GM12878 (cell line): Measurements from ENCODE around the gene ALOX12. TPM values are rescaled to one million over a fixed set of nuclear protein-coding genes. Genes with fewer than 3 reads are reported as not detected.

Source experiments
- ATAC-seq: fragments of 200-7000 bp; cut with Tn5 transposase; 3 replicates; pipeline ENCODE4 v1.9.1; 2020; ENCODE audit warnings: mild to moderate bottlenecking, moderate library complexity
- BruUV-seq: library from RNA; stranded (reverse); fragments of 400-500 nt; replicated peaks from 2 replicates; lab custom pipeline; 2021; lab: Mats Ljungman, UMichigan
- CTCF ChIA-PET: fragments of 300-600 bp; sonication (Branson Sonifier 250); formaldehyde crosslinking; extraction: SDS; loops from one replicate; lab custom pipeline; 2021; ENCODE audit warnings: inconsistent platforms; lab: Yijun Ruan, JAX
- POLR2A ChIA-PET: fragments of 350-600 bp; formaldehyde crosslinking; extraction: SDS; loops from one replicate; lab custom pipeline; 2021; ENCODE audit warnings: inconsistent platforms; lab: Charles Lee
- RAD21 ChIA-PET: fragments of 300-600 bp; sonication (Branson Sonifier 250); formaldehyde crosslinking; loops from one replicate; lab custom pipeline; 2023; ENCODE audit warnings: antibody characterized with exemption; ENCODE audit not compliant: unreplicated experiment; lab: Charles Lee
- SMC1A ChIA-PET: fragments of 300-600 bp; sonication (Branson Sonifier 250); formaldehyde crosslinking; loops from one replicate; lab custom pipeline; 2023; ENCODE audit not compliant: unreplicated experiment, uncharacterized antibody; lab: Charles Lee
- DNase-seq: peaks from one replicate; pipeline ENCODE4 v3.0.0-alpha.2; 2011; ENCODE audit warnings: low read depth, low spot score
- FAIRE-seq: peaks from 3 replicates; lab custom pipeline; 2011; peaks lifted over from hg19 to GRCh38; lab: Jason Lieb, UNC
- H2AFZ ChIP-seq: 2 replicates; pipeline ENCODE4 v1.6.0; 2011; ENCODE audit warnings: low read depth, low read length, control low read depth; ENCODE audit not compliant: control insufficient read depth
- H3K27ac ChIP-seq: 2 replicates; pipeline ENCODE4 v1.5.1; 2011; ENCODE audit warnings: control low read depth; ENCODE audit not compliant: control insufficient read depth, insufficient read depth
- H3K27me3 ChIP-seq, 2 experiments: replicated peaks in 1 of 2; 2 replicates each; pipeline versions ENCODE4 v1.6.0 to v1.6.1; 2011; ENCODE audit warnings: low read length in 1 of 2; ENCODE audit not compliant: control insufficient read depth in 2 of 2, insufficient read depth in 2 of 2
- H3K36me3 ChIP-seq, 2 experiments: 2 replicates each; pipeline ENCODE4 v1.5.1; 2011; ENCODE audit warnings: low read length in 1 of 2; ENCODE audit not compliant: control insufficient read depth in 2 of 2, insufficient read depth in 2 of 2
- H3K4me1 ChIP-seq: 2 replicates; pipeline ENCODE4 v1.6.1; 2011; ENCODE audit warnings: mild to moderate bottlenecking, low read length, moderate library complexity, mixed read lengths; ENCODE audit not compliant: control insufficient read depth, insufficient read depth
- H3K4me2 ChIP-seq: 2 replicates; pipeline ENCODE4 v1.6.0; 2011; ENCODE audit warnings: control low read depth; ENCODE audit not compliant: control insufficient read depth, insufficient read depth
- H3K4me3 ChIP-seq: fragments of 200-600 bp; sonication (generic); 2 replicates; pipeline ENCODE4 v1.5.1; 2016
- H3K79me2 ChIP-seq: 2 replicates; pipeline ENCODE4 v1.6.0; 2011; ENCODE audit warnings: low read length; ENCODE audit not compliant: control insufficient read depth, insufficient read depth
- H3K9ac ChIP-seq: 2 replicates; pipeline ENCODE4 v1.8.0; 2011; ENCODE audit warnings: low read length, control low read depth, mixed read lengths; ENCODE audit not compliant: control insufficient read depth, insufficient read depth
- H3K9me3 ChIP-seq: replicated peaks from 3 replicates; pipeline ENCODE4 v1.5.1; 2011; ENCODE audit warnings: mild to moderate bottlenecking, low read length; ENCODE audit not compliant: control insufficient read depth, insufficient read depth
- H4K20me1 ChIP-seq: 2 replicates; pipeline ENCODE4 v1.6.0; 2011; ENCODE audit not compliant: control insufficient read depth, insufficient read depth
- BHLHE40 ChIP-seq, 2 experiments: fragments of 450-650 bp in 1 of 2; IDR thresholded peaks; 2 replicates each; pipeline ENCODE4 v1.6.1; 2011 to 2017; ENCODE audit warnings: low read depth in 2 of 2, borderline replicate concordance in 1 of 2, improper control_type of control experiment in 1 of 2, low read length in 1 of 2, mild to moderate bottlenecking in 1 of 2
- CEBPZ ChIP-seq: fragments of 150-350 bp; IDR thresholded peaks from 2 replicates; pipeline ENCODE4 v1.6.1; 2016; ENCODE audit warnings: low read depth, low read length
- CREM ChIP-seq: IDR thresholded peaks from 2 replicates; pipeline ENCODE4 v1.6.1; 2014; ENCODE audit warnings: antibody characterized with exemption, low read depth
- EGR1 ChIP-seq, 2 experiments: IDR thresholded peaks; 1 replicate in 1 of 2; 2 replicates in 1 of 2; pipeline ENCODE4 v1.6.1; 2011 to 2012; ENCODE audit warnings: low read depth in 2 of 2, low read length in 2 of 2, borderline replicate concordance in 1 of 2, mild to moderate bottlenecking in 1 of 2, moderate library complexity in 1 of 2
- LARP7 ChIP-seq: fragments of 450-650 bp; IDR thresholded peaks from 2 replicates; pipeline ENCODE4 v1.6.1; 2017; ENCODE audit warnings: mild to moderate bottlenecking
- POLR2A ChIP-seq: IDR thresholded peaks from 2 replicates; pipeline ENCODE4 v1.6.1; 2011; ENCODE audit warnings: low read depth, mild to moderate bottlenecking, low read length
- POLR2AphosphoS2 ChIP-seq: IDR thresholded peaks from 2 replicates; pipeline ENCODE4 v1.6.1; 2011; ENCODE audit warnings: low read depth, mild to moderate bottlenecking, low read length, improper control_type of control experiment, moderate library complexity
- RBBP5 ChIP-seq: fragments of 200-600 bp; sonication (generic); conservative IDR thresholded peaks from 2 replicates; pipeline ENCODE4 v1.6.1; 2016
- SPI1 ChIP-seq: IDR thresholded peaks from 2 replicates; pipeline ENCODE4 v1.6.1; 2011; ENCODE audit warnings: low read depth, mild to moderate bottlenecking, low read length, moderate library complexity, borderline replicate concordance; ENCODE audit not compliant: insufficient read depth
- WRNIP1 ChIP-seq: IDR thresholded peaks from 2 replicates; pipeline ENCODE4 v1.6.1; 2011; ENCODE audit warnings: low read depth, low read length, improper control_type of control experiment, borderline replicate concordance
- WGBS: methylation state at CpG from one replicate; pipeline ENCODE4 v1.1.6; 2016; ENCODE audit warnings: low lambda C conversion rate; ENCODE audit not compliant: insufficient replicate concordance, insufficient coverage; ENCODE audit errors: missing lambda C conversion rate; 5-methylcytosine and 5-hydroxymethylcytosine counted together
- in situ Hi-C: fragments of 300-500 bp; cut with MboI; formaldehyde crosslinking; loops from 9 replicates; pipeline ENCODE4 v1.14.3; 2018; ENCODE audit warnings: mixed read lengths
- intact Hi-C: fragments of 100-400 bp; cut with micrococcal nuclease; formaldehyde crosslinking; loops from one replicate; pipeline ENCODE4 v1.14.2; 2022; ENCODE audit not compliant: unreplicated experiment
- polyA plus RNA-seq, 11 experiments: library from polyadenylated mRNA; depleted of rRNA in 4 of 11; unstranded in 6 of 11; stranded (reverse) in 5 of 11; fragments of >200 nt; fragmentation: Nextera tagmentation in 4 of 11; fragmentation: Illumina TruSeq in 1 of 11; extraction: Ambion mirVana in 4 of 11; extraction: Trizol in 1 of 11; gene quantifications; 1 replicate in 1 of 11; 2 replicates in 10 of 11; pipeline versions ENCODE4 v1.2.1 to v1.2.3, GENCODE V29; 2011 to 2016; ENCODE audit warnings: inconsistent platforms in 2 of 11, missing spikeins in 2 of 11, low read depth in 1 of 11
- total RNA-seq, 4 experiments: library from RNA; depleted of rRNA in 3 of 4; stranded (reverse); fragments of >200 nt in 3 of 4; fragmentation: Illumina TruSeq in 1 of 4; extraction: Trizol in 1 of 4; gene quantifications; 2 replicates each; pipeline versions ENCODE4 v1.2.1 to v1.2.3, GENCODE V29; 2013 to 2021
- TF ChIP-seq, protein P1 (sequence below): fragments of 450-650 bp; formaldehyde crosslinking; IDR thresholded peaks from 2 replicates; pipeline ENCODE4 v1.5.0; 2022; ENCODE audit warnings: mild to moderate bottlenecking, missing genetic modification characterization

The ALOX12 gene
- total and polyA plus RNA-seq, 10 of the 15 experiments (the other 5 are each of a cell fraction or from before 2014, with no cell fraction given): 0.23 to 0.82 (median 0.58) TPM; not detected in 6

GRCh38 chr17:7042501-7043181 lies 46.8 kb downstream of the ALOX12 start:
- Histone ChIP-seq H3K9ac (peak overlapping the region; percentile 58; the same call in 1 of the 2 replicates), H3K79me2 (no peaks in the 10 kb centered on the region), H2AFZ (peak overlapping the region; percentile 69), H3K4me3 (peak overlapping the region; percentile 48), H3K27ac (no peak overlapping the region), H3K9me3 (no peaks in the 10 kb centered on the region), H3K27me3 (peaks cover 0 to 2% of the 10 kb centered on the region in 2 experiments; a peak in 2 of 4 replicates), H3K4me1 (peaks cover 28% of the 10 kb centered on the region), H3K36me3 (no peaks in the 10 kb centered on the region; a peak in 1 of 4 replicates), H3K4me2 (peak overlapping the region; percentile 82), H4K20me1 (no peaks in the 10 kb centered on the region)
- ChIA-PET RAD21 (interaction anchor here (1.6 kb wide), 1 partner anchor 94 kb away, joined by 4 read pairs; no protein-coding TSS in a partner anchor), SMC1A (no interaction called here), POLR2A (interaction anchor here (0.5 kb wide), 1 partner anchor 23 kb away, joined by 4 read pairs; no protein-coding TSS in a partner anchor), CTCF (interaction anchor here (21.9 kb wide), 1 partner anchor 95 kb away, joined by 590 read pairs; no protein-coding TSS in a partner anchor)
- 0 out of 2 replicates have a peak, but pooled peaks have one; percentile 22 for TF ChIP-seq POLR2AphosphoS2
- TF ChIP-seq, protein P1, sequence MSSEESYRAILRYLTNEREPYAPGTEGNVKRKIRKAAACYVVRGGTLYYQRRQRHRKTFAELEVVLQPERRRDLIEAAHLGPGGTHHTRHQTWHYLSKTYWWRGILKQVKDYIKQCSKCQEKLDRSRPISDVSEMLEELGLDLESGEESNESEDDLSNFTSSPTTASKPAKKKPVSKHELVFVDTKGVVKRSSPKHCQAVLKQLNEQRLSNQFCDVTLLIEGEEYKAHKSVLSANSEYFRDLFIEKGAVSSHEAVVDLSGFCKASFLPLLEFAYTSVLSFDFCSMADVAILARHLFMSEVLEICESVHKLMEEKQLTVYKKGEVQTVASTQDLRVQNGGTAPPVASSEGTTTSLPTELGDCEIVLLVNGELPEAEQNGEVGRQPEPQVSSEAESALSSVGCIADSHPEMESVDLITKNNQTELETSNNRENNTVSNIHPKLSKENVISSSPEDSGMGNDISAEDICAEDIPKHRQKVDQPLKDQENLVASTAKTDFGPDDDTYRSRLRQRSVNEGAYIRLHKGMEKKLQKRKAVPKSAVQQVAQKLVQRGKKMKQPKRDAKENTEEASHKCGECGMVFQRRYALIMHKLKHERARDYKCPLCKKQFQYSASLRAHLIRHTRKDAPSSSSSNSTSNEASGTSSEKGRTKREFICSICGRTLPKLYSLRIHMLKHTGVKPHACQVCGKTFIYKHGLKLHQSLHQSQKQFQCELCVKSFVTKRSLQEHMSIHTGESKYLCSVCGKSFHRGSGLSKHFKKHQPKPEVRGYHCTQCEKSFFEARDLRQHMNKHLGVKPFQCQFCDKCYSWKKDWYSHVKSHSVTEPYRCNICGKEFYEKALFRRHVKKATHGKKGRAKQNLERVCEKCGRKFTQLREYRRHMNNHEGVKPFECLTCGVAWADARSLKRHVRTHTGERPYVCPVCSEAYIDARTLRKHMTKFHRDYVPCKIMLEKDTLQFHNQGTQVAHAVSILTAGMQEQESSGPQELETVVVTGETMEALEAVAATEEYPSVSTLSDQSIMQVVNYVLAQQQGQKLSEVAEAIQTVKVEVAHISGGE (CRISPR knock-in tag): no peak
- 0 out of 2 replicates have a peak, but pooled peaks have one; percentile 5 for TF ChIP-seq CREM
- TF ChIP-seq POLR2A: peak; percentile 59
- peak in 1 of 2 experiments; percentile 23; a peak in 1 of 3 replicates for TF ChIP-seq EGR1 (IDR thresholded peaks at IDR 0.05; ENCODE audit: borderline replicate concordance in 1 of 2, low read depth in 2 of 2, low read length in 2 of 2)
- TF ChIP-seq RBBP5: no peak
- TF ChIP-seq BHLHE40 (IDR thresholded peaks at IDR 0.05; ENCODE audit: borderline replicate concordance in 1 of 2, low read depth in 2 of 2, low read length in 1 of 2): peak in 1 of 2 experiments; percentile 47; a peak in 1 of 4 replicates
- TF ChIP-seq SPI1: no peak
- no peak for TF ChIP-seq CEBPZ
- TF ChIP-seq WRNIP1: no peak
- no peak for TF ChIP-seq LARP7
- DNase-seq (no peak), FAIRE-seq (no peak), ATAC-seq (0 out of 3 replicates have a peak, but pooled peaks have one; percentile 7)
- in situ Hi-C loops (loop anchor here (5.0 to 25.0 kb wide), 2 partner anchors 255 to 520 kb away; partner anchors contain the start of genes SENP3 and TNFSF13), intact Hi-C loops (loop anchor here (10.0 kb wide), 1 partner anchor 392 kb away; the partner anchor contains the start of genes FGF11 and TMEM102)
- BruUV-seq: no TSS peak
- 11% methylated on average over 39 of the region's 53 CpGs for WGBS
